Heart left ventricle (tissue), 13 donors: Measurements from ENCODE around the gene PRMT7.

Source experiments
- CTCF ChIP-seq, 12 donors: fragments of 200-600 bp; sonication (generic) in 4 of 12; IDR thresholded peaks; one replicate each; pipeline versions ENCODE4 v1.5.0 to v1.8.0; 2018 to 2022; ENCODE audit warnings: antibody characterized with exemption in 12 of 12, mild to moderate bottlenecking in 5 of 12
- POLR2A ChIP-seq, 2 donors: fragments of 450-650 bp; IDR thresholded peaks; one replicate each; pipeline ENCODE4 v1.6.1; 2017; ENCODE audit warnings: antibody characterized with exemption in 2 of 2, mild to moderate bottlenecking in 2 of 2, moderate library complexity in 2 of 2
- donor health status: ischemic (EF 13 %, LVEDD 7.1; RV severe dilation, severe dysfunction).
- donor health status: DM: no; HTN: yes; CAD: no.
- donor health status: DM: no; HTN: no; CAD: no.
- donor health status: ischemic (EF 25% LVEDD 6.9; RV normal size, moderate dysfunction).
- donor health status: ischemic (EF 25% LVEDD 5.7; RV mildly dilated, moderate dysfunction).
- donor health status: ischemic (EF 35%, LVEDD 5.7; RV mildly dilated, moderate dysfunction).
- donor health status: nonischemic (EF 11% LVEDD 7.7; RV severe dilation, severe dysfunction).
- donor health status: DM: yes; HTN: yes; CAD: no.
- donor health status: PGD.
- donor health status: ischemic (EF 29% LVEDD 5.4; RV normal size, mild dysfunction).
- donor health status: nonischemic (EF 23%, LVEDD 6.1; RV moderate dilation, normal function).

GRCh38 chr16:68289621-68290329 lies 21.0 kb upstream of the PRMT7 start:
- TF ChIP-seq POLR2A (IDR thresholded peaks at IDR 0.05) (no peak), CTCF (IDR thresholded peaks at IDR 0.05) (no peak)
